HG02970 (cell line): ENCODE data around the gene SRMS.

Experiments used
- ATAC-seq: cut with Tn5 transposase; IDR thresholded peaks from one replicate; pipeline ENCODE4 v1.9.1; 2021; ENCODE audit warnings: mild to moderate bottlenecking, moderate library complexity, moderate number of reproducible peaks; ENCODE audit not compliant: unreplicated experiment, low FRiP score

SRMS gene

DNA sequence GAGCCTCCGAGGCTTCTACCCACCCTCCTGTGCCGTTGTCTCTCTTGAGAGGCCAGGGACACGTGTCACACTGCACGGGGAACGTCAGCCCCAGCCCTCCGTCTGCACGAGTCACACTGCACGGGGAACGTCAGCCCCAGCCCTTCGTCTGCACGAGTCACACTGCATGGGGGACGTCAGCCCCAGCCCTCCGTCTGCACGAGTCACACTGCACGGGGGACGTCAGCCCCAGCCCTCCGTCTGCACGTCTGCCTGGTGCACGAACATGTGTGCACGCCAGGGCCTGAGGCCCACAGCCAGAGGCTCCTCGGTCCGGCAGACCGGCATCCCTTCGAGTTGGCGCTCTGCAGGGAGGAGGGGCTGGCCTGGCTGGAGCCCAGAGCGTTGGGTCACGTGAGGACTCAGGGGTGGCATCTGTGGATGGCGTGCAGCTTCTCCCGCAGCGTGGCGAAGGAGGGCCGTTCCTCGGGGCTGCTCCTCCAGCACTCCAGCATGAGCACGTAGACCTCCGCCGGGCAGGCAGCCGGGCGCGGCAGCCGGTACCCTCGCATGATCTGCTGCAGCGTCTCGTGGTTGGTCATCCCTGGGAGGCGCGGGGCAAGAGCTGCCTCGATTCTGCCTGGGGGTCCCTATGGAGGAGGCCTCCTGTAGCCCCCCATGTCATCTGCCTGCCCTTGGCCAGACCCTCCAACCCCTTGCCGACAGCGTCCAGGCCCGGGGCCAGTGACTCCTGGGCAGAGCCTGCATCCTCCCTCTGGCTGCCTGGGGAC, 6.9 kb downstream of the SRMS start:
- no peak for ATAC-seq

DNA sequence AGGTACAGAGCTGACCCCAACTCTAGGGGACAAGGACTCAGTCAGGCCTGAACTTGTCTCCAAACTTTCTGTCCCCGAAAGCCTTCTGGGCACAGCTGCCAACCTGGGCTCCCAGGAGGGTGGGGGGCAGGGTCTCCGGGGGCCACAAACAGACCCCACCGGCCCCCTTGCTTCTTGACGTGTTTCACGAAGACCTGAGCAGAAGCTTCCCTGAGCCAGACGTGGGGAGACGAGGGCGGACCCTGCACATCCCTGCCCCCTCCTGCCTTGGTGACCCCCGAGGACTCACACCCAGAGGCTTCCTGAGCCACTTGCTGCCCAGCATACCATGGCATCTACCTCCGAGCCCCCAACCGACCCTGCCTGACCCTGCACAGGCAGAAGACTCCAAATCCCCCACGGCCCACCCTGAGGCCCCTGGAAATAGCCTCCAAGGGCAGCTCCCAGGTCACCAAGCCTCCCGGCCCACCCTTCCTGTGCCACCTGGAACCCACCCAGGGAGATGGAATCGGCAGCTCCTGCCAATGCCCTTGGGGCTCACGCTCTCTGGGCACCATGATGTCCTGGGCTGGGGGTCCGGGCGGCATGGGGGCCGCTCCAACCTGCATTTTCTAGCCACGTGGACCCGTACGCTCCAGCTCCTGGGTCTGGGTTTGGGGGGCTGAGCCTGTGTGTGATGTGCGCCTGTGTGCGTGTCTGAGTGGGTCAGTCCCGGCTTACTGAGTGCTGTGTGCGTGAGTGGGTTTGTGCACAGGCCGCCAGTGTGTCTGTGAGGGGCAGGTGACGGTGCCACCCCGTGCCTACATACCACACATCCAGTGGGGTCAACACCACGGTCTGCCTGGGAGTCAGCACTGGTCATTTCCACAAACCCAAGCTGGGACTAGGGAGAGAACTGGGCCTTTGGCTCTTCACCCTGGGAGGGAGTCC, 7.8 kb downstream of the SRMS start:
- no peak for ATAC-seq

DNA sequence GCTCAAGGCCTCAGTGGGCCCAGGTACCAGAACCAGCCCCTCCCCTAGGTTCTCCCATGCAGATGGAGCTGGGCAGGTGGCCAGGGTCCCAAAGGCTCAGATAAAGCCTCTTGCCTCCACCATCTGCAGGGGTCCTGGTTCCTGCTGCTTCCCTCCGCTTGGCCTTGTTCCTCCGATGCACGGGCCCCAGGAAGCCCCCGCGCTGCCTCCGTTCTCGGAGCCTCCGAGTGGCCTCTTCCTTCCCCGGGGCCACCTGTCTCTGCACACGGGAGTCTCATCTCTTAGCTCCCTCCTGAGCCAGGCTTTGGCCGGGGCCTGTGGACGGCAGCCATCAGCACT, 8.5 kb downstream of the SRMS start:
- ATAC-seq: no peak

DNA sequence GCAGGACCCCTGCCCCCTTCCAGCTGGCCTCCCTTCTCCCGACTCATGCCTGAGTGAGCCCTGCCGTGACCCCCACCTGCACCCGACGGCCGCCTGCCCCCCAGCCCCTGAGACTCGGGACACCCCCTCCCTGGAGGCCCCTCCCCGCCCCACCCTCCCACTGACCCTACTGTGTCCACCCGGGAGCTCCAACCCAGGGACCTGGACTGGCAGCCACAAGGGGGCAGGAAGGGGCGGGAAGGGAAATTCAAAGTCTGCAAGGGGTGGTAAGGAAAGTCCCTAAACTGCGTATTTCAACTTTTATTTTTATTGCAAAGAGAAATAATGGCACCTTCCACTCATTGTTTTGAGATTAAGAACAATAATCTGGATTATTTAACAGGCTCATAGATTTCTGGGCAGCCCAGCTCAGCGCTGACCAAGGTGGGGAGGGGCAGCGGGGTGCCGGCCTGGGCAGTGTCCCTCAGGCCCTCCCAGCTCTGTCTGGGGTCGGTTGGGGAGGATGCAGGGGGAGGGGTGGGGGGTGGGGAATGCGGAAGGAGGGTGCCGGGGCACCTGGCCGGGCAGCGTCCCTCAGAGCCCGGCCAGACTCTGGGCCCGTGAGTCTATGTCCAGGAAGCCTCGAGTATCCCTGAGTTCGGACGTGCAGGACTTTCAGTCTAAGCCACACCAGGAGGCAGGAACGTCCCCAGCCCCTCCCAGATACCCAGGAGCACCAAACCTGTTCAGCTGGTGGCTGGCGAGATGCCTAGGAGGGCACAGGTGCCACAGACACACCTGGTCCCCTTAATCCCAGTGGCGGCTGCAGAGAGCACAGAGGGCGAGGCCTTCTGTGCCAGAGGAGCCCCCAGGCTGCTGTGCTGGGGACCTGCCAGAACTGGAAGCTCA, 9.1 kb downstream of the SRMS start:
- no peak for ATAC-seq

- ATAC-seq: peak; percentile 83
These were observed 9.9 kb downstream of the SRMS start for GRCh38 chr20:63537525-63538203.

DNA sequence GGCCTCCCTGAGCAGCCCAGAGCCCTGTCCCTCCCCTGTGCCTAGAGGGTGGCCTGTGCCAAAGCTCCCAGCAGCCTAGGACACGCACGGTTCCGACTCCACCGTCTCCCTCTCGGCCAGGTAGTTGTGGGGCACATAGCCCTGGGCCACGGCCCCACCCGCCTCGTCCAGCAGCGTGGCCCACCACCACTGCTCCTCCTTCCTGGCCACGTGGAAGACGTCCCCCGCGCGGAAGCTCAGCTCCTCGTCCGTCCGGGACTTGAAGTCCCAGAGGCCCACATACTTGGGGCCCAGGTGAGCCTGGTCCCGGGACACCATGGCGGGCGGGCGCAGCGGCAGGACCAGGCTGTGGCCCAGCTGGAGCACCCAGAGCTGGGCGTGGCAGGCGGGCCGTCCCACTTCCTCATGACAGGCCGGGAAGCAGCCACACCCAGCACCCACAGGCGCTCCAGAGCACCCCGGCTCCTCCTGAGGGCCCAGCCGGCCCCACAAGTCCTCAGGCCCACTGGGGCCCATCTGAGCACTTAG, 10.5 kb downstream of the SRMS start, which contains the start of gene PTK6:
Gene PTK6 (minus strand): TSS at position 380 of the 528 bp plus-strand sequence. CDS start 62 bp downstream, at position 318.
- peak; percentile 13 for ATAC-seq

GRCh38 chr20:63536241-63536977, 11.1 kb downstream of the SRMS start:
- ATAC-seq: no peak

GRCh38 chr20:63534831-63535651, 12.5 kb downstream of the SRMS start:
- ATAC-seq: no peak

DNA sequence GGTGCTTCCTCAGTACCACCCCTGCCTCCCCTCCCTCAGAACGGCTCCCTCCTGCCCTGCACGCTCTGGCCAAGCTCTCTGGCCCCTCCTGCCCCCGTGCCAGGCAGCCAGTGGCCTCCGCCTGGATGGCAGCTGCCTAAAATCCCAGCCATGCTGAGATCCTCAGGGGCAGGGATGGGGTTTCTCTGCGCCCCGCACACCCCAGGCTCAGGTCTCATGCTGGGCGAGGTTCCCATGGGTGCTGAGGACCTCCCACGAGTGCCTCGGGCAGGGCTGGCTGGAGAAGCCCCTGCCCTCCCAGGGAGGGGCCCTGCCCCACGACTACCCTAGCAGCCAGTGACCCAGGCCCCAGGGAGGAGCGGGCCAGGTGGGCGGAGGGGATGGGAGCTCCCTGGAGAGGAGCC, 13.1 kb downstream of the SRMS start:
- ATAC-seq: no peak

GRCh38 chr20:63533871-63534393, 13.6 kb downstream of the SRMS start:
- no peak for ATAC-seq

DNA sequence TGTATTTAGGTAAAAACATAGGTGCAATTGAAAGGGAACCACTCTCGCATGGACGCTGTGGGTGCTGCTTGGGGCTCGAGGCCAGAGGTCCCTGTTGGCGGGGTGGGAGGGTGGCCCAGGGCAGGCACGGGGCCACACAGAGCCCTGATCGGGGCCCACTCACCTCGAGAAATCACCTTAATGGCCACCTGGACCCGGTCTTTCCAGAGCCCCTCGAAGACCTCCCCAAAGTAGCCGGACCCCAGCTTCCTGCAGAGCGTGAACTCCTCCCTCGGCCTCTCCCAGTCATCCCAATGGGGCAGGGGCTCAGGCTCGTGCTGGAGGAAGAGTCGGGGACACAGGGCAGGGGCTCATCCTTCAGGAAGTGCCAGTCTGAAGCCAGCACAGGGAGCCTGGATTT, 14.2 kb downstream of the SRMS start:
- no peak for ATAC-seq

DNA sequence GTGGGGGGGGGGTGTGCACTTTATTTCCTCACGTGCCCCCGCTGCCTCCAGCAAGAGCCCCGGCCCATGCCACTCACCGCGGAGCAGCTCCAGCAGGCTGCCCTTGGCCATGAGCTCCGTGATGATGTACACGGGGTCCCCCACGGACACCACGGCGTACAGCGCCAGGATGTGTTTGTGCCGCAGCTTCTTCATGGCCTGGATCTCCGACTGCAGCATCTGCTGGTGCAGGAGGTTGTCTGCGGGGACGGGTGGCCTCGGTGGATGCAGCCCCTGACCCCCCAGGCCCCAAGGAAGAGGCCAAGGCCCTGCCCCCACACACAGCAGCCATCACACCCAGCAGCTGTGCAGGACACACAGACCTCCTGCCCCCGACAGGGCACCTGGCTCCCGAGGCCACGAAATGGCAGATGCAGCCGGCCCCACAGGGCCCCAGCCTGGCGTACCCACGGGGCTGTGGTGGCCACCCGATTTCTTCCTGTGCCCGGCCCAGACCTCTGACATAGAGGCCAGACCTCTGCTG, 15.0 kb downstream of the SRMS start:
- no peak for ATAC-seq

- no peak for ATAC-seq
These were observed 15.7 kb downstream of the SRMS start for GRCh38 chr20:63531686-63532448.

DNA sequence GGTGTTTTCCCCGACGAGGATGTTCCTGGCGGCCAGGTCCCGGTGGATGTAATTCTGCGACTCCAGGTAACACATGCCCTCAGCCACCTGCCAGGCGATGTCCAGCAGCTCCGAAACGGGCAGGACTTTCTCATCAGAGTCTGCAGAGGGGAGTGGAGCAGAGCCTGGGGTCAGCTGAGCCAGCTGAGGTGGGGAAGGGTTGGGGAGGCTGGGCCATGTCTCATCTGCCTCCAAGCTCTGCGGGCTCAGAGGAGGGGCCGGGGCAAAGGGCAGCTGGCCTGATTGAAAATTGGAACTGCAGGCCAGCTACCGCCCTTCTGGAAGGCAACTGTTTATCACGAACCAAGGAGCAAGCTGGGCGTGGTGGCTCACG, 16.8 kb downstream of the SRMS start:
- no peak for ATAC-seq

GRCh38 chr20:63529861-63530787, 17.4 kb downstream of the SRMS start:
- no peak for ATAC-seq
